Lower lobe of right lung (tissue), 2 donors: ENCODE measurements around the gene CALR3. TPM values are rescaled to one million over a fixed set of nuclear protein-coding genes. Genes with fewer than 3 reads are reported as not detected.

Experiments used
- ATAC-seq, 2 donors: fragments of 200-7000 bp; cut with Tn5 transposase; one replicate each; pipeline ENCODE4 v1.9.1; 2020 to 2022; ENCODE audit warnings: mild to moderate bottlenecking in 2 of 2, moderate library complexity in 2 of 2
- DNase-seq: peaks from one replicate; pipeline ENCODE4 v3.0.0-alpha.2; 2020
- H3K27ac ChIP-seq: fragments of 200-600 bp; one replicate; pipeline ENCODE4 v1.8.0; 2022
- H3K27me3 ChIP-seq: fragments of 200-600 bp; one replicate; pipeline ENCODE4 v1.8.0; 2022; ENCODE audit warnings: low read depth
- H3K36me3 ChIP-seq: fragments of 200-600 bp; one replicate; pipeline ENCODE4 v1.8.0; 2022; ENCODE audit warnings: mild to moderate bottlenecking
- H3K4me1 ChIP-seq: fragments of 200-600 bp; one replicate; pipeline ENCODE4 v1.8.0; 2022
- H3K4me3 ChIP-seq: fragments of 200-600 bp; one replicate; pipeline ENCODE4 v1.8.0; 2022; ENCODE audit warnings: mild to moderate bottlenecking
- H3K9me3 ChIP-seq: fragments of 200-600 bp; one replicate; pipeline ENCODE4 v1.8.0; 2022
- CTCF ChIP-seq: fragments of 200-600 bp; IDR thresholded peaks from one replicate; pipeline ENCODE4 v1.8.0; 2022; ENCODE audit warnings: antibody characterized with exemption, mild to moderate bottlenecking
- intact Hi-C: fragments of 100-400 bp; cut with DNase I; formaldehyde crosslinking; loops from one replicate; pipeline ENCODE4 v1.11.0; 2022
- total RNA-seq: library from RNA; stranded (reverse); fragmentation: NEBNext Ultra II Directional; extraction: Animal tissue kit (Norgen Biotek cat#: 25700); gene quantifications from one replicate; pipeline ENCODE4 v1.2.1, GENCODE V29; 2021
- donor health status: DM: no; HTN: yes; CAD: no; lungs with severe emphysema.

CALR3 gene
- total RNA-seq, 1 donor from 2014 or later, result not detected

DNA sequence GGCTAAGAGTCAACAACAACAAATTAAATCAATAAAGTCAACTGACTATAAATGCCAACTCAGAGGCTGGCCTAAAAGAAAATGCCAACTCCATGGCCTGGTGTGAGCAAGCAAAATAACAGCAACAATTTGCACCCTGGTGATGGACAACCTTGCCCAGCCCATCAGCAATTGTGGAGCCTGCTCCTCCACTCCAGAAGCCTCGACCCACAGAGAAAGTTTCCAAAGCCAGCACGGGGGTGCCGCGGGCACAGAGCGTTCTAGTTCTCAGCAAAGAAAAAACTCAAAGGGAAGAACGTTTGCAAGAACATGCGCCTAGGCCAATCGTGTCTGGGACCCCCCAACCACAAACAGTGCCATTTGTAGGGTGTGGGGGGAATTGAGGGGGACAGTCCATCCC is 35.5 kb downstream of the CALR3 start:
- intact Hi-C loops, result no loop called here
- TF ChIP-seq CTCF, result no peak
- peaks cover 44% of the 10 kb centered on the region for H3K4me1 ChIP-seq
- H3K27ac ChIP-seq, result no peak overlapping the region
- no peaks in the 10 kb centered on the region for H3K36me3 ChIP-seq
- DNase-seq (no peak), ATAC-seq (no peak)
- no peaks in the 10 kb centered on the region for H3K27me3 ChIP-seq
- H3K9me3 ChIP-seq, result no peaks in the 10 kb centered on the region
- H3K4me3 ChIP-seq, result no peak overlapping the region

- ATAC-seq (no peak), DNase-seq (no peak)
- intact Hi-C loops, result no loop called here
- H3K4me1 ChIP-seq, result peaks cover 45% of the 10 kb centered on the region
- H3K27ac ChIP-seq, result no peak overlapping the region
- no peak overlapping the region for H3K4me3 ChIP-seq
- no peaks in the 10 kb centered on the region for H3K27me3 ChIP-seq
- no peaks in the 10 kb centered on the region for H3K9me3 ChIP-seq
- TF ChIP-seq CTCF, result no peak
- H3K36me3 ChIP-seq, result no peaks in the 10 kb centered on the region
Measured at GRCh38 chr19:16459680-16460079, 36.3 kb downstream of the CALR3 start.

- no peaks in the 10 kb centered on the region for H3K36me3 ChIP-seq
- no peak overlapping the region for H3K27ac ChIP-seq
- no peaks in the 10 kb centered on the region for H3K27me3 ChIP-seq
- H3K4me1 ChIP-seq, result peaks cover 46% of the 10 kb centered on the region
- H3K4me3 ChIP-seq, result no peak overlapping the region
- ATAC-seq, result peak in 1 of 2 donors; percentile 23
- H3K9me3 ChIP-seq, result no peaks in the 10 kb centered on the region
- intact Hi-C loops, result no loop called here
- TF ChIP-seq CTCF, result no peak
- DNase-seq, result no peak
Measured at GRCh38 chr19:16458391-16459341, 37.3 kb downstream of the CALR3 start.

DNA sequence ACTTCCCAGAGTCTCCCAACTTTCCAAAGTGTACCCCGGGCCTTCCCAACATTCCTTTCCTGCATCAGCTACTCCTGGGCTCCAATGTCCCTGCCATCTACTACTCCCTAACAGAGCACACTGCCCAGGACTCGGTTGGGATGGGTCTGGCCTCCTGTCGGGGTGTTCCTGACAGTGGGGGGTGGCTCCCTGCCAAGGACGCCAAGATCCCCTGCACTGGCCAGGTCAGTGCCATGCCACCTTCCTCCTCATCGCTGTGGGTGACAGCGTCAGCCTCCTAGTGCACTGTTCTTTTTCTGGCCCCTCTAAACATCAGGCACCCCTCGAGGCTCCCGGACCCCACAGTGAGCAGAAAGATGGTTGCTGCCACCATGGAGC is 38.0 kb downstream of the CALR3 start:
- Histone ChIP-seq H3K4me1 (peaks cover 39% of the 10 kb centered on the region), H3K36me3 (no peaks in the 10 kb centered on the region), H3K4me3 (no peak overlapping the region), H3K27ac (peak overlapping the region; percentile 31), H3K9me3 (no peaks in the 10 kb centered on the region), H3K27me3 (no peaks in the 10 kb centered on the region)
- intact Hi-C loops, result no loop called here
- no peak for DNase-seq
- TF ChIP-seq CTCF, result no peak
- no peak for ATAC-seq

DNA sequence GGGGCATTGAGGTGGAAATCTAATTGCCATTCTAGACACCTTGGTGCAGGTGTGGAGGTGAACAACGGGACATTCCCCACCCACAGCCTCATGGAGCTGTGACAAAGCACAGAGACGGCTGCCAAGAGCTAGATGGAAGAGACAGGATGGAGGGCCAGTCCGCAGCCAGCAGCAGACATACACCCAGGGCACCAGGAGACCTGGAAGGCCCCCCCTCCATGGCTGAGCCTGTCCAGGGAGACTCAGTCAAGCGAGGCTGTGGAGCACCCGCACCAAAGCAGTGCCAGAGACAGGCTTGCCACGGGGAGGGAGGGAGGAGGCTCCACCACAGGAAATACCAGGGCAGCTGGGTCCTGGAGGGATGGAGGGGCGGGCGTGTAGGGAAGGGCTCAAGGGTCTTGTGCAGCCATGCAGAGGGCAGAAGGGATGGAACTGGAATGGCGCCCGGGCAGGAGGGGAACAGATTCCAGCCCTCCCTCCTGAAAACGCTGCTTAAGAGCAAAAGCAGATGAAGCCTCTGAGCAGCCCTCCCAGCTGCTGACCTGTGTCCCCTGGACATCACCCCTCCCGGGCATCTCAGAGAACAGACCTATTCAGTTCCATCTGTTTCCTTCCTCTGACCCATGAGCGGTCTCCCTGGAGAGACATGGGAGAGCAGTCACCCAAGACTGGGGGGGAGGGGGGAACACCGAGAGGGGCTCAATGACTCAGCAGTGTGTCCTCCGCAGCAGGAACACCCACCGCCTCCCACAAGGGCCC is 38.6 kb downstream of the CALR3 start:
- H3K27me3 ChIP-seq, result no peaks in the 10 kb centered on the region
- H3K4me1 ChIP-seq, result peaks cover 36% of the 10 kb centered on the region
- H3K9me3 ChIP-seq, result no peaks in the 10 kb centered on the region
- no peak overlapping the region for H3K4me3 ChIP-seq
- no peak for TF ChIP-seq CTCF
- ATAC-seq (peak; percentile 43 to 44), DNase-seq (peak; percentile 52)
- intact Hi-C loops, result no loop called here
- H3K36me3 ChIP-seq, result no peaks in the 10 kb centered on the region
- peak overlapping the region; percentile 31 for H3K27ac ChIP-seq
